Natural killer cell (primary cell): ENCODE data around the gene L3MBTL4. TPM values are rescaled to one million over a fixed set of nuclear protein-coding genes. Genes with fewer than 3 reads are reported as not detected.

Experiments
- ATAC-seq, 3 donors: fragments of 150-1000 bp in 2 of 3; fragments of 200-7000 bp in 1 of 3; cut with Tn5 transposase; 1 replicate in 1 of 3; 2 replicates in 2 of 3; pipeline ENCODE4 v1.10.0; 2021; ENCODE audit warnings: mild to moderate bottlenecking in 2 of 3, moderate library complexity in 2 of 3
- DNase-seq, 2 donors: peaks; one replicate each; pipeline versions ENCODE4 v3.0.0 to v3.0.0-alpha.2; 2013 to 2021; ENCODE audit warnings: mixed read lengths in 1 of 2
- H3K27ac ChIP-seq: one replicate; pipeline ENCODE4 v1.5.1; 2013; ENCODE audit warnings: mild to moderate bottlenecking, low read length
- H3K27me3 ChIP-seq: one replicate; pipeline ENCODE4 v1.6.1; 2013; ENCODE audit warnings: low read length; ENCODE audit not compliant: control insufficient read depth, insufficient read depth
- H3K36me3 ChIP-seq: one replicate; pipeline ENCODE4 v1.6.1; 2013; ENCODE audit warnings: low read length; ENCODE audit not compliant: control insufficient read depth, insufficient read depth
- H3K4me1 ChIP-seq: one replicate; pipeline ENCODE4 v1.6.1; 2013; ENCODE audit warnings: low read length; ENCODE audit not compliant: control insufficient read depth, insufficient read depth
- H3K4me3 ChIP-seq: one replicate; pipeline ENCODE4 v1.5.1; 2013; ENCODE audit warnings: low read length
- H3K9me3 ChIP-seq: one replicate; pipeline ENCODE4 v1.6.1; 2013; ENCODE audit warnings: low read length; ENCODE audit not compliant: control insufficient read depth, insufficient read depth
- H3K27ac Mint-ChIP-seq, 2 donors: one replicate each; pipeline ENCODE4 v1.8.0; 2022; ENCODE audit warnings: mild to moderate bottlenecking in 2 of 2, mixed read lengths in 2 of 2, moderate library complexity in 1 of 2
- H3K27me3 Mint-ChIP-seq, 2 donors: one replicate each; pipeline ENCODE4 v1.8.0; 2022; ENCODE audit warnings: low read depth in 2 of 2, mixed read lengths in 2 of 2
- H3K36me3 Mint-ChIP-seq: one replicate; pipeline ENCODE4 v1.8.0; 2022; ENCODE audit warnings: mixed read lengths
- H3K4me1 Mint-ChIP-seq, 2 donors: one replicate each; pipeline ENCODE4 v1.8.0; 2022; ENCODE audit warnings: mixed read lengths in 2 of 2
- H3K4me3 Mint-ChIP-seq: one replicate; pipeline ENCODE4 v1.8.0; 2022; ENCODE audit warnings: mild to moderate bottlenecking, moderate library complexity, mixed read lengths
- H3K9me3 Mint-ChIP-seq, 2 donors: one replicate each; pipeline ENCODE4 v1.8.0; 2022; ENCODE audit warnings: mixed read lengths in 2 of 2
- CTCF ChIP-seq: fragments of 200-600 bp; IDR thresholded peaks from one replicate; pipeline ENCODE4 v1.8.0; 2022; ENCODE audit warnings: antibody characterized with exemption
- WGBS: methylation state at CpG from one replicate; pipeline ENCODE4 v1.1.7; 2013; ENCODE audit warnings: missing lambda C conversion rate; ENCODE audit not compliant: insufficient coverage; 5-methylcytosine and 5-hydroxymethylcytosine counted together
- intact Hi-C: fragments of 100-400 bp; cut with micrococcal nuclease; formaldehyde crosslinking; loops from one replicate; pipeline ENCODE4 v1.14.2; 2022
- total RNA-seq, 4 donors: library from RNA; stranded (reverse); fragments of 120-200 nt in 1 of 4; gene quantifications; one replicate each; pipeline versions ENCODE4 v1.2.3 to v1.2.4, GENCODE V29; 2013 to 2022

The L3MBTL4 gene
- total RNA-seq, 3 donors from 2014 or later (not counting 1 experiment from before 2014, with no cell fraction given): 27.9 to 34.2 (median 30.0) TPM

GRCh38 chr18:6004683-6005082 is 410.0 kb downstream of the L3MBTL4 start:
- no peaks in the 10 kb centered on the region for H3K27me3 Mint-ChIP-seq
- Histone ChIP-seq H3K4me3 (no peak overlapping the region), H3K36me3 (no peaks in the 10 kb centered on the region), H3K27me3 (no peaks in the 10 kb centered on the region), H3K27ac (no peak overlapping the region), H3K9me3 (no peaks in the 10 kb centered on the region), H3K4me1 (no peaks in the 10 kb centered on the region)
- no peak overlapping the region for H3K27ac Mint-ChIP-seq
- H3K4me3 Mint-ChIP-seq: no peak overlapping the region
- H3K9me3 Mint-ChIP-seq: peaks cover 9 to 11% of the 10 kb centered on the region in 2 donors
- ATAC-seq (no peak), DNase-seq (no peak)
- WGBS: 81% methylated on average over 2 of the region's 3 CpGs
- H3K36me3 Mint-ChIP-seq: peaks cover 5% of the 10 kb centered on the region
- intact Hi-C loops: no loop called here
- TF ChIP-seq CTCF: no peak
- H3K4me1 Mint-ChIP-seq: no peaks in the 10 kb centered on the region

GRCh38 chr18:6004119-6004518 is 410.6 kb downstream of the L3MBTL4 start:
- DNase-seq: no peak
- H3K27me3 Mint-ChIP-seq: no peaks in the 10 kb centered on the region
- Histone ChIP-seq H3K4me1 (no peaks in the 10 kb centered on the region), H3K4me3 (no peak overlapping the region), H3K27me3 (no peaks in the 10 kb centered on the region), H3K27ac (no peak overlapping the region), H3K36me3 (no peaks in the 10 kb centered on the region), H3K9me3 (no peaks in the 10 kb centered on the region)
- ATAC-seq: no peak
- H3K36me3 Mint-ChIP-seq: peaks cover 9% of the 10 kb centered on the region
- intact Hi-C loops: no loop called here
- H3K27ac Mint-ChIP-seq: no peak overlapping the region
- TF ChIP-seq CTCF: no peak
- peaks cover 9 to 15% of the 10 kb centered on the region in 2 donors for H3K9me3 Mint-ChIP-seq
- H3K4me1 Mint-ChIP-seq: peaks cover 0 to 2% of the 10 kb centered on the region in 2 donors
- 80% methylated on average over 1 of the region's 3 CpGs for WGBS
- H3K4me3 Mint-ChIP-seq: no peak overlapping the region

GRCh38 chr18:6001867-6002266 is 412.8 kb downstream of the L3MBTL4 start:
- H3K9me3 ChIP-seq: no peaks in the 10 kb centered on the region
- no peaks in the 10 kb centered on the region for H3K36me3 ChIP-seq
- Mint-ChIP-seq H3K27me3 (no peaks in the 10 kb centered on the region), H3K9me3 (peaks cover 9 to 15% of the 10 kb centered on the region in 2 donors), H3K27ac (no peak overlapping the region), H3K4me1 (peaks cover 0 to 18% of the 10 kb centered on the region in 2 donors), H3K36me3 (peaks cover 9% of the 10 kb centered on the region), H3K4me3 (no peak overlapping the region)
- H3K27ac ChIP-seq: no peak overlapping the region
- DNase-seq (no peak), ATAC-seq (no peak)
- H3K4me1 ChIP-seq: no peaks in the 10 kb centered on the region
- WGBS: 90% methylated on average over 1 of the region's 2 CpGs
- H3K27me3 ChIP-seq: no peaks in the 10 kb centered on the region
- intact Hi-C loops: no loop called here
- TF ChIP-seq CTCF: no peak
- H3K4me3 ChIP-seq: no peak overlapping the region

GRCh38 chr18:5998907-5999306 is 415.8 kb downstream of the L3MBTL4 start:
- H3K4me1 ChIP-seq: no peaks in the 10 kb centered on the region
- no peaks in the 10 kb centered on the region for H3K27me3 ChIP-seq
- no peak overlapping the region for H3K4me3 ChIP-seq
- DNase-seq (no peak), ATAC-seq (no peak)
- H3K27ac ChIP-seq: no peak overlapping the region
- TF ChIP-seq CTCF: no peak
- H3K9me3 Mint-ChIP-seq: peaks cover 9 to 15% of the 10 kb centered on the region in 2 donors
- no peaks in the 10 kb centered on the region for H3K27me3 Mint-ChIP-seq
- no peaks in the 10 kb centered on the region for H3K36me3 ChIP-seq
- peaks cover 9% of the 10 kb centered on the region for H3K36me3 Mint-ChIP-seq
- H3K27ac Mint-ChIP-seq: no peak overlapping the region
- intact Hi-C loops: no loop called here
- H3K4me1 Mint-ChIP-seq: peaks cover 0 to 18% of the 10 kb centered on the region in 2 donors
- no peak overlapping the region for H3K4me3 Mint-ChIP-seq
- no peaks in the 10 kb centered on the region for H3K9me3 ChIP-seq
